ENCODE results near the gene USP6NL. TPM values are rescaled to one million over a fixed set of nuclear protein-coding genes. Genes with fewer than 3 reads are reported as not detected.

USP6NL gene
- total and polyA plus RNA-seq, 9 of the 15 experiments (the other 6 are each of a cell fraction or from before 2014, with no cell fraction given): 3.2 to 26.6 (median 19.8) TPM

GRCh38 chr10:11654659-11655058 is 43.2 kb upstream of the USP6NL start (continued):
- TF ChIP-seq ZBTB33 (CRISPR knock-in tag; IDR thresholded peaks at IDR 0.05): peak; percentile 66; the same call in 1 of the 2 replicates

GRCh38 chr10:11653758-11654471 is 42.5 kb upstream of the USP6NL start:
- DNase-seq (ENCODE audit: extremely low read depth in 1 of 4, low spot score in 3 of 4) (no peak), ATAC-seq (no peak), FAIRE-seq (no peak)
- BruUV-seq (replicated peaks): no TSS peak
- H3K27ac ChIP-seq (ENCODE audit: extremely low read depth, low read depth, low read length): no peak overlapping the region
- no peak overlapping the region for H3K4me3 ChIP-seq
- POLR2A ChIA-PET: no interaction called here
- H3K9me1 ChIP-seq (ENCODE audit: control insufficient read depth, insufficient read depth, low read length): no peaks in the 10 kb centered on the region
- intact Hi-C loops (cut with micrococcal nuclease) (no loop called here), in situ Hi-C loops (cut with MboI) (no loop called here)
- CTCF ChIA-PET (ENCODE audit: low intra/inter-chr PET ratio): no interaction called here
- 0 out of 2 replicates have a peak overlapping the region, but pooled peaks have one; percentile 10 for H2AFZ ChIP-seq (ENCODE audit: low read depth, low read length)
- no peaks in the 10 kb centered on the region for H3K27me3 ChIP-seq (ENCODE audit: control insufficient read depth in 2 of 2, insufficient read depth in 2 of 2, low read length in 2 of 2)
- H3K4me2 ChIP-seq (ENCODE audit: insufficient read depth, low read length): no peak overlapping the region
- H3K9ac ChIP-seq (ENCODE audit: insufficient read depth in 1 of 2, low read depth in 2 of 2, low read length in 2 of 2): no peak overlapping the region
- peaks cover 3 to 9% of the 10 kb centered on the region in 2 experiments; a peak in 4 of 5 replicates for H3K4me1 ChIP-seq (replicated peaks in 1 of 2; ENCODE audit: control insufficient read depth in 2 of 2, insufficient read depth in 2 of 2, low read length in 2 of 2)
- no peaks in the 10 kb centered on the region for H3K9me3 ChIP-seq (replicated peaks; ENCODE audit: control insufficient read depth, insufficient read depth, low read depth, low read length)
- WGBS (ENCODE audit: insufficient coverage, low coverage, missing lambda C conversion rate): 30% methylated on average over 8 of the region's 8 CpGs
- no peaks in the 10 kb centered on the region for H3K36me3 ChIP-seq (ENCODE audit: control insufficient read depth, insufficient read depth, low read length)
- H4K20me1 ChIP-seq (replicated peaks; ENCODE audit: control insufficient read depth, insufficient read depth, low read length): no peaks in the 10 kb centered on the region
- H3K79me2 ChIP-seq (ENCODE audit: control insufficient read depth, insufficient read depth, low read length): no peaks in the 10 kb centered on the region
- peak; percentile 51 for TF ChIP-seq L3MBTL2 (IDR thresholded peaks at IDR 0.05)
- no peak for TF ChIP-seq JUN (IDR thresholded peaks at IDR 0.05; ENCODE audit: borderline replicate concordance, low read depth, low read length)
- TF ChIP-seq JUN (CRISPR knock-in tag; IDR thresholded peaks at IDR 0.05; ENCODE audit: borderline replicate concordance): no peak
- TF ChIP-seq ZNF175 (CRISPR knock-in tag; IDR thresholded peaks at IDR 0.05; ENCODE audit: low read depth): no peak
- peak; percentile 75 for TF ChIP-seq USF1 (CRISPR knock-in tag; IDR thresholded peaks at IDR 0.05)
- no peak for TF ChIP-seq ZNF318 (IDR thresholded peaks at IDR 0.05; ENCODE audit: borderline replicate concordance in 1 of 2, low read depth in 1 of 2)
